HG02642 (cell line): ENCODE results near the gene KCTD20.

ENCODE experiments used
- ATAC-seq: cut with Tn5 transposase; IDR thresholded peaks from one replicate; pipeline ENCODE4 v1.9.1; 2021; ENCODE audit warnings: mild to moderate bottlenecking; ENCODE audit not compliant: unreplicated experiment, poor library complexity

KCTD20 gene

GRCh38 chr6:36491378-36491965 lies 48.7 kb downstream of the KCTD20 start:
- no peak for ATAC-seq

- no peak for ATAC-seq
Observed at GRCh38 chr6:36492092-36492491, 49.3 kb downstream of the KCTD20 start.

DNA sequence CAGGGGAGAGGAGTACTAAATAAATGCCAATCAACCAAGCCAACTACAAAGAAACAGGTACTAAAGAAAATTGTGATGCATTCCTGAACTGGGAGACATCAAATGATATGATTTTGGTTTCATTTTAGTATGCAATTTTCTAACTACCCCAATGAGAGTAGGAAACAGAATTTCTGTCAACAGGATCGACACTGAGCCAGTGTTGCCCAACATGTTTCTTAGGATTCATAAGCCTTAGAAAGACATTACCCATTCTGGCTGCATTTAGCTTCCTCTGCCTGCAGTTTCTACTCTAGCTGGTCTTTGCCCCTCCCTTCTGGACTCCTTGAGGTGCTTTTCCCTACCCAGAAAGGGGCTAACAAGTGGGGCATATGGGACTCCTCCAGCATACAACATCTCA lies 49.8 kb downstream of the KCTD20 start:
- no peak for ATAC-seq

DNA sequence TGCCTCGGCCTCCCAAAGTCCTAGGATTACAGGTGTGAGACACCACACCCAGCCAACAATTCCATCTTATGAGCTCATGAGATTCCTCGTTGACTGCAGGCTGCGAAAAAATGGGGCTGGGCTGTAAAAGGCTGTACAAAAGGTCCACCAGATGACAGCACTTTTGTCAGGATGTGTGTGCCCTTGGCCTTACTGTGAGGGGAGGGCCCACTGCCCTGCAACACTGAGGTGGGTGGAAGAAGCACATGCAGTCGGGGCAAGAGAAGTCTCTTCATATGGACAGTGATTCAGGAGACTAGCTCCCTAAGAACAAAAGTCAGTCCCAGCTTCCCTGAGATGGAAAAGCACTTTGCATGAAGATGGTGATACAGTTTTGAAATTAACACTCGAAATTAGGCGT lies 50.5 kb downstream of the KCTD20 start:
- ATAC-seq, result no peak

- no peak for ATAC-seq
Observed at GRCh38 chr6:36493859-36494258, 51.1 kb downstream of the KCTD20 start.

DNA sequence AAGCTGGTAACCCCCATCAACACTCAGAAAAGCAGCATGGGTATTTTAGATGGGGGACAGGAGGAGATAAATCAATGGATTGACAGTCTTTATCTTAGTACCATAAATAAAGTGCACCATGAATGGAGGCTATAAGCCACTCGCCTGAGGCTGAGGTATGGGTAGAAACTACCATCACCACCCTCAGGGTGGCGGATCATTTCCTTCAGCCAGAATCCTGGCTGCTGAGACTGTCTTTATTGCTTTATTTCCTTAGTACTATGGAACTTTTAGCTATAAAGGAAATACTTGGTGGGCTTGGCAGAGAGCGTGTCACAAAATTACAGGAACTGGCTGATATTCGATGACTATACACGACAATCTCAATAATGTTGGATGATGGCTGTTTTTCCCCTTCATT lies 52.3 kb downstream of the KCTD20 start:
- no peak for ATAC-seq

- no peak for ATAC-seq
Observed at GRCh38 chr6:36499918-36500317, 57.1 kb downstream of the KCTD20 start.

DNA sequence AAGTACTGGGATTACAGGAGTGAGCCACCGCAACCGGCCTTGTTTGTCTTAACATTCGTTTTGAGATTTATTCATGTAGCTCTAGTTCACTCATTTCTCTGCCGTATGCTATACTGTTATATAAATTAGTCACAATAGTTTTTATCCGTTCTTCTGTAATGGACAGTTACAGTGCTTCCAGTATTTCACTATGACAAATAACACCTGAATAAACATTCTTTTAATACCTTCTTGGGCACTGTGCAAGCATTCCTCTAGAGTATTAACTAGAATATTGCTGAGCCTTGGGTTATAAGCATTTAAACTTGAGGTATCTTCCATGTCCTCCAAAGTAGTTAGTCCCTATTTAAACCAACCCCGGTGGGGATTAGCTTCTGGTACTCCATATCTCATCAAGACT lies 58.9 kb downstream of the KCTD20 start:
- no peak for ATAC-seq

- ATAC-seq, result no peak
Observed at GRCh38 chr6:36504181-36504580, 61.4 kb downstream of the KCTD20 start.

GRCh38 chr6:36504982-36505381 lies 62.2 kb downstream of the KCTD20 start:
- ATAC-seq, result no peak

- ATAC-seq, result no peak
Observed at GRCh38 chr6:36505744-36506534, 63.1 kb downstream of the KCTD20 start.

DNA sequence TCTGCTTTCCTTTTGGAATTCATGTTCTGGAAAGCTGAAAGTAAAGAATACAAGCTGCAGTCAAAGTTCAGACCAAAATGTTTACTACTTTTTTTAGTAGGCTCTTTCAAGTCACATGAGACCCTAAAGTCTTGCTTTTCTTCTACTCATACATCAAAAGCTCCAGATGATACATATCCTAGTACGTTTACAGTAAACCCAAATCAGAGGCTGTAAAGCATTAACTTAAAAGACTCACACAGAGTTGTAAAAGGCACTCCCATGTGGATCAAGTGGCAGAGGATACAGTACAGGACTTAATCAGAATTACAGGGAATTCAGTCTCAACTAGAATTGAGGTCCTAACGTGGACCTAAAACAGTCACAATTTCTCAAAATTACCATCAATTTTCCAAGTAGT lies 63.8 kb downstream of the KCTD20 start:
- ATAC-seq, result no peak

- ATAC-seq, result no peak
Observed at GRCh38 chr6:36508532-36508931, 65.7 kb downstream of the KCTD20 start.

DNA sequence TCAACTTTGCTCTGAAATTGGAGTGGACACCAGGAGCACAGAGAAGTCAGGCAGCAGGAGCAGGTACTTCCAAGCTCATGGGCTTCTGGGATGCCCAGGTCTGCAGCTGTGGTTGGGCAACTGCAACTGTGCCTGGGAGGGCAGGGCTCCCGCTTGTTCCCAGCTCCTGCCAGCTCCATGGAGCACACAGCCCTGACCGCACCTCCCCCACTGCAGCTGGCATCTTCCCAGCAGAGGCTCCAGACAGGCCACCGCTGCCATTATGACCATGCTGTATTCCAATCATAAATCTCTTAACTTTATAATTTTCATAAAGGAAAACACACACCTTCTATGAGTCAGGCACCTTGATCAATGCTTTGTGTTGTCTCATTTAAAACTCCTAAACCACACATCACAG lies 67.6 kb downstream of the KCTD20 start:
- ATAC-seq, result no peak

GRCh38 chr6:36514554-36515456 lies 72.0 kb downstream of the KCTD20 start:
- ATAC-seq, result no peak

- ATAC-seq, result no peak
Observed at GRCh38 chr6:36515844-36516243, 73.0 kb downstream of the KCTD20 start.

- no peak for ATAC-seq
Observed at GRCh38 chr6:36516559-36516958, 73.8 kb downstream of the KCTD20 start.

- ATAC-seq, result no peak
Observed at GRCh38 chr6:36516988-36517387, 74.2 kb downstream of the KCTD20 start.

GRCh38 chr6:36517408-36517807 lies 74.6 kb downstream of the KCTD20 start:
- ATAC-seq, result no peak

- no peak for ATAC-seq
Observed at GRCh38 chr6:36519352-36519751, 76.6 kb downstream of the KCTD20 start.

- no peak for ATAC-seq
Observed at GRCh38 chr6:36523451-36523850, 80.7 kb downstream of the KCTD20 start.
